ENCODE results near the gene DNAL1.

The DNAL1 gene

DNA sequence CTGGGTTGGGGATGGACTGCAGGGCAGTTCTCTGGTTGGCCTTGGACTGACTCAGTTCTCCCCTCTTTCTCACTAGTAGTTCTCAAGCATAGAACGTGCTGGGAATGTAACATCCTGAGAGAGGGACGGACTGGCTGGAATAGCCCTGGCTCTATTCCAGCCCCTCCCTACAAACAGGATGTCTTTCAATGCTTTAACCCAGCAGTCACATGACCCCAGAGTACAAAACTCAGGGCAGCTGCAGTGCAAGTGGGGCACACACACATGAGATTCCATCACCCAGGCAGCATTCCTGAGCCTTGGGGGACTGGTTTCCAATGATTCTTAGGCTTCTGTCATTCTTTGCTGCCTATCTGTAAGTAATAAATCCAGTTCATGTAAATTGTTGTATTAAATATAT is 34.1 kb upstream of the DNAL1 start:
- Histone ChIP-seq H3K27ac (no peak overlapping the region), H3K4me3 (ENCODE audit: low read depth in 1 of 2, low read length in 1 of 2) (no peak overlapping the region), H3K27me3 (peaks cover 40% of the 10 kb centered on the region), H3K9me3 (no peaks in the 10 kb centered on the region), H3K4me1 (ENCODE audit: control insufficient read depth in 1 of 2, insufficient read depth in 1 of 2, low read depth in 1 of 2, low read length in 1 of 2) (peaks cover 13 to 14% of the 10 kb centered on the region in 2 experiments), H3K36me3 (no peaks in the 10 kb centered on the region)
- TF ChIP-seq, protein P1, sequence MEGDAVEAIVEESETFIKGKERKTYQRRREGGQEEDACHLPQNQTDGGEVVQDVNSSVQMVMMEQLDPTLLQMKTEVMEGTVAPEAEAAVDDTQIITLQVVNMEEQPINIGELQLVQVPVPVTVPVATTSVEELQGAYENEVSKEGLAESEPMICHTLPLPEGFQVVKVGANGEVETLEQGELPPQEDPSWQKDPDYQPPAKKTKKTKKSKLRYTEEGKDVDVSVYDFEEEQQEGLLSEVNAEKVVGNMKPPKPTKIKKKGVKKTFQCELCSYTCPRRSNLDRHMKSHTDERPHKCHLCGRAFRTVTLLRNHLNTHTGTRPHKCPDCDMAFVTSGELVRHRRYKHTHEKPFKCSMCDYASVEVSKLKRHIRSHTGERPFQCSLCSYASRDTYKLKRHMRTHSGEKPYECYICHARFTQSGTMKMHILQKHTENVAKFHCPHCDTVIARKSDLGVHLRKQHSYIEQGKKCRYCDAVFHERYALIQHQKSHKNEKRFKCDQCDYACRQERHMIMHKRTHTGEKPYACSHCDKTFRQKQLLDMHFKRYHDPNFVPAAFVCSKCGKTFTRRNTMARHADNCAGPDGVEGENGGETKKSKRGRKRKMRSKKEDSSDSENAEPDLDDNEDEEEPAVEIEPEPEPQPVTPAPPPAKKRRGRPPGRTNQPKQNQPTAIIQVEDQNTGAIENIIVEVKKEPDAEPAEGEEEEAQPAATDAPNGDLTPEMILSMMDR (IDR thresholded peaks at IDR 0.05): no peak

DNA sequence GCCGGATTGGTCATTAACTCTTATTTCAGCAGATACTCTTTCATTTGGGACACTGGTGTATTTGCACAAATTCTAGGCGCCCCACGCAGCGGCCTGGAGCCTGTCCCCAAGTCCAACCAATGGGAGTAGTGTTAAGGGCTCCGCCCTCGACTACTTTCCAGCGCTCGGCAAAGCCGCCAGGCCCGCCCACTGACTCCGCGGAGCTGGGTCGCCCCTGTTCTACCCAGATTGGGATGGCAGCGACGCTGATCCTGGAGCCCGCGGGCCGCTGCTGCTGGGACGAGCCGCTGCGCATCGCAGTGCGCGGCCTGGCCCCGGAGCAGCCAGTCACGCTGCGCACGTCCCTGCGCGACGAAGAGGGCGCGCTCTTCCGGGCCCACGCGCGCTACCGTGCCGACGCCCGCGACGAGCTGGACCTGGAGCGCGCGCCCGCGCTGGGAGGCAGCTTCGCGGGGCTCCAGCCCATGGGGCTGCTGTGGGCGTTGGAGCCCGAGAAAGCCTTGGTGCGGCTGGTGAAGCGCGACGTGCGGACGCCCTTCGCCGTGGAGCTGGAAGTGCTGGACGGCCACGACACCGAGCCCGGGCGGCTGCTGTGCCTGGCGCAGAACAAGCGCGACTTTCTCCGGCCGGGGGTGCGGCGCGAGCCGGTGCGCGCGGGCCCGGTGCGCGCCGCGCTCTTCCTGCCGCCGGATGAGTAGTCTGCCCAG is 32.3 kb upstream of the DNAL1 start, which contains the start of gene ACOT6:
Gene ACOT6, plus strand, starts transcription at position 179 of the 707 bp plus-strand sequence. Its CDS starts 55 bp downstream, at position 234.
- Histone ChIP-seq H3K27ac (no peak within 1 kb of the TSS), H3K4me3 (ENCODE audit: low read depth in 1 of 2, low read length in 1 of 2) (peak within 1 kb of the TSS; percentile 51 to 54)

DNA sequence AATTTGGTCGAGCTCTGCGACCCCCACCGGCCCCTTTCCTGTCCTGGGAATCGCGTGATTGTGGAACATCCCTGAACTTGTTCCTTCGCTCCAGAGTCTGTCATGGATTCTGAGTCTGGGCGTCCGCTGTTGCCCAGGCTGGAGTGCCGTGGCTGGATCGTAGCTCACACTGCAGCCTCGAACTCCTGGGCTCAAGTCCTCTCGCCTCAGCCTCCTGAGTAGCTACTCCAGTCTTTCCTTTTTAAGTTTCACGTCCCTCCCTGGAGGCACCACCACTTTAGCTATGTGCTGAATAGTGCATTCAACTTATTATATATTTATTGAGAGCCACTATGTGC is 31.8 kb upstream of the DNAL1 start:
- TF ChIP-seq, protein P1 (IDR thresholded peaks at IDR 0.05): no peak
- H3K4me3 ChIP-seq (ENCODE audit: low read depth in 1 of 2, low read length in 1 of 2): peak overlapping the region; percentile 51 to 54
- H3K36me3 ChIP-seq: no peaks in the 10 kb centered on the region
- H3K4me1 ChIP-seq (ENCODE audit: control insufficient read depth in 1 of 2, insufficient read depth in 1 of 2, low read depth in 1 of 2, low read length in 1 of 2): peaks cover 13 to 14% of the 10 kb centered on the region in 2 experiments
- no peak overlapping the region for H3K27ac ChIP-seq
- peaks cover 40% of the 10 kb centered on the region for H3K27me3 ChIP-seq
- no peaks in the 10 kb centered on the region for H3K9me3 ChIP-seq

More for the DNA sequence above, 32.3 kb upstream of the DNAL1 start, which contains the start of gene ACOT6:
- Histone ChIP-seq H3K4me1 (ENCODE audit: control insufficient read depth in 1 of 2, insufficient read depth in 1 of 2, low read depth in 1 of 2, low read length in 1 of 2) (peaks cover 13 to 14% of the 10 kb centered on the region in 2 experiments), H3K27me3 (peaks cover 40% of the 10 kb centered on the region), H3K9me3 (no peaks in the 10 kb centered on the region), H3K36me3 (no peaks in the 10 kb centered on the region)
- TF ChIP-seq, protein P1 (IDR thresholded peaks at IDR 0.05): no peak

DNA sequence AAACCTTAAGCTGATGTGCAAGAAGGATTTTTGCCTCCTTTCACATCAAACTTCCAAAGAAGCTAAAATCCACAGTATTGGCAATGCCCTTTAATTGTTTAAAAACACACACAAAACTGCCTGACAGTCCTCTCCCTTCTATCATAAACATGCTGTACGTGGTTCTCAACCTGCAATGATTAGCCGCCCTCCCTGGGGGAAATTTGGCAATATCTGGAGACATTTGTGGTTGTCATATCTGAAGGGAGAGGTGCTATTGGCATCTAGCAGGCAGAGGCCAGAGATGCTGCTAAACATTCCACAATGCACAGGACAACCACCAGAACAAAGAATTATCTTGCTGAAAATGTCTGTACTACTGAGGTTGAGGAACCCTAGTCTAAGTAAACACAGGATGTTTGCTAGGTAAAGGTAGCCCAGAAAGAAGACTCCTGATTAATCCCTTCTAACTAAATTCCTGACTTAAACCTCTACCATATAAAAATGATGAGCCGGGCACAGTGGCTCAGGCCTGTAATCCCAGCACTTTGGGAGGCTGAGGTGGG is 31.3 kb upstream of the DNAL1 start:
- H3K27ac ChIP-seq: no peak overlapping the region
- peaks cover 40% of the 10 kb centered on the region for H3K27me3 ChIP-seq
- peak overlapping the region in 1 of 2 experiments; percentile 51 for H3K4me3 ChIP-seq (ENCODE audit: low read depth in 1 of 2, low read length in 1 of 2)
- H3K4me1 ChIP-seq (ENCODE audit: control insufficient read depth in 1 of 2, insufficient read depth in 1 of 2, low read depth in 1 of 2, low read length in 1 of 2): peaks cover 13 to 14% of the 10 kb centered on the region in 2 experiments
- no peaks in the 10 kb centered on the region for H3K36me3 ChIP-seq
- H3K9me3 ChIP-seq: no peaks in the 10 kb centered on the region
- TF ChIP-seq, protein P1 (IDR thresholded peaks at IDR 0.05): no peak

DNA sequence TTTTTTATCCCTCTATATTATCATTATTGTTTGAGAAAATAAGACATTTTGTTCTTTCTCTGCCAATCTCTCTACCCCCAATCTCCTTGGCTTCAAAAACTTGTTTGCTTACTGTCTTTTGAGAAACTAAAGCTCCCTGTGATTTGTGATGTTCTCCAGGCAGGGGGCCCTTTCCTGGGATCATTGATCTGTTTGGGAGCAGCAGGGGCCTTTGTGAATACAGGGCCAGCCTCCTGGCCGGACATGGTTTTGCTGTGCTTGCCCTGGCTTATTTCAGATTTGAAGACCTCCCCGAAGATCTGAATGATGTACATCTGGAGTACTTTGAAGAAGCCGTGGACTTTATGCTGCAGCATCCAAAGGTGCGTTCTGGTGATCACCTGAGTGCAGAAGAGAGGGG is 28.0 kb upstream of the DNAL1 start:
- Histone ChIP-seq H3K9me3 (no peaks in the 10 kb centered on the region), H3K4me3 (ENCODE audit: low read depth in 1 of 2, low read length in 1 of 2) (no peak overlapping the region), H3K36me3 (no peaks in the 10 kb centered on the region), H3K27ac (no peak overlapping the region), H3K4me1 (ENCODE audit: control insufficient read depth in 1 of 2, insufficient read depth in 1 of 2, low read depth in 1 of 2, low read length in 1 of 2) (peaks cover 13 to 14% of the 10 kb centered on the region in 2 experiments), H3K27me3 (peaks cover 26% of the 10 kb centered on the region)
- TF ChIP-seq, protein P1 (IDR thresholded peaks at IDR 0.05): no peak
